Left colon (tissue), 2 donors: ENCODE results near the gene TAF11. TPM values are rescaled to one million over a fixed set of nuclear protein-coding genes. Genes with fewer than 3 reads are reported as not detected.
"Not testable (repeated sequence)": the region's sequence is repeated elsewhere in the genome, so short reads cannot be mapped to it uniquely, and the experiment has no call there.

Experiments used
- ATAC-seq: fragments of 200-7000 bp; cut with Tn5 transposase; one replicate; pipeline ENCODE4 v1.9.1; 2020; ENCODE audit warnings: mild to moderate bottlenecking, moderate library complexity
- DNase-seq, 2 donors: peaks; one replicate each; pipeline ENCODE4 v3.0.0-alpha.2; 2020
- intact Hi-C, 2 donors: fragments of 100-400 bp; cut with DNase I in 1 of 2; cut with micrococcal nuclease in 1 of 2; formaldehyde crosslinking; loops; one replicate each; pipeline versions ENCODE4 v1.11.2 to v1.14.0; 2022; cut with DNase I, micrococcal nuclease
- long read RNA-seq: library from polyadenylated mRNA; unstranded; transcript quantifications from one replicate; pipeline ENCODE4 v2.0.0, GENCODE V29; 2021
- total RNA-seq, 2 donors: library from RNA; stranded (reverse); fragmentation: NEBNext Ultra II Directional; extraction: Animal tissue kit (Norgen Biotek cat#: 25700); gene quantifications; one replicate each; pipeline ENCODE4 v1.2.1, GENCODE V29; 2021
- donor health status: DM: no; HTN: no; CAD: no.
- donor health status: DM: yes; HTN: yes; CAD: no.

The TAF11 gene, protein sequence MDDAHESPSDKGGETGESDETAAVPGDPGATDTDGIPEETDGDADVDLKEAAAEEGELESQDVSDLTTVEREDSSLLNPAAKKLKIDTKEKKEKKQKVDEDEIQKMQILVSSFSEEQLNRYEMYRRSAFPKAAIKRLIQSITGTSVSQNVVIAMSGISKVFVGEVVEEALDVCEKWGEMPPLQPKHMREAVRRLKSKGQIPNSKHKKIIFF
- total RNA-seq: 10 to 100 TPM; 21.6 to 25.0 TPM
- long read RNA-seq, transcript TAF11-201 (5 exons, 1,580 nt): major isoform, 36 of 42 reads
- long read RNA-seq, partial matches to known transcripts: 4 of 42 reads
- long read RNA-seq, other reads (novel, unspliced or antisense): 2 of 42 reads

DNA sequence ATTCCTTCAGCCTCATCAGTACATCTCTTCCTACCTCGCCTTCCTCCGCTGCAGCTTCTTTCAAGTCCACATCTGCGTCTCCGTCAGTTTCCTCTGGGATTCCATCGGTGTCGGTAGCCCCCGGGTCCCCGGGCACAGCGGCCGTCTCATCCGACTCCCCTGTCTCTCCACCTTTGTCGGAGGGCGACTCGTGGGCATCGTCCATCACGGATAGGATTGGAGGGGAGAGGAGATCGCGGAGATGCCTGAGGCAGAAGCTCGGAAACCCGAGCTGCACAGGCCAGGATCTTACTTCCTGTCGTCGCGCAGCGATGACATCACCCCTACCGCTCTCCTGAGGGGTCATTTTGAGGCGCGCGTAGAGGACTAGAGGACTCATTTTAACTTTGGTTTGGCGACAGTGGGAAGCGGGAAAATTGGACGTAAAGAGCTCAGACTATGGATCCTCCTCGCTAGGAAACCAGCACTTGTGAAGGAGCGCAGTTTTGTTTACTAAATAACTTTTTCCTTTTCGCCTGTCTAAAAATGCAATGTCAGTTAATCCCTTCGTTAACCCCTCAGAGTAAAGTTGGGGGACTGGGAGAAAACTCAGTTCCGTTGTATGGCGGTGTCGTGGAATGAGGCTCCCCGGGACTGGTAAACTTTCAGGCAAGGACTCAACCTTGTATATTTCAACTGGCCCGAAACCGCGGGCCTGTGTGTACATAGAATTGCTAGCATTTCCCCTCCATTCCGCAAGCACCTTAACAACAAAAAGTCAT lies at the start of gene TAF11:
Gene TAF11 (minus strand): TSS at position 290 of the 761 bp plus-strand sequence. CDS start 85 bp downstream, at position 205.
- intact Hi-C loops: no loop called here
- DNase-seq (peak; percentile 93 to 97), ATAC-seq (peak; percentile 83)

DNA sequence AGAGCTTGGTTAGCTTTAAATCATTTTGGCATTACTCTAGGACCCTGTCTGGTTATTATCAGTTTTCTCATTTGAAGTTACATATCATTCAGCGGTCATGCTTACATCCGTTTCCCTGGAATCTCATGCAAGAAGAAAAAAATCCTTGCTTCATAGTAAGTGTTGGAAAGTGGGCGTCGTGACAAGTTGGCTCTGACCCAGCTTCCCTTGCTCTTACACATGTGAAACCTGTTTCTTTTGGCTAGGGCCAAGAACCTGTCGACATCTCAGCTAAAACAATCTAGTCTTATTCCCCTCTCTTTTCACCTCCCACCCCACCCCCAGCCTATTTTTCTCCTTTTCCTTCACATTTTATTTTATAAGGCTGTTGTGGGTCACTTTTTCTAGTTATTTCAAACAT lies 46.7 kb upstream of the TAF11 start:
- ATAC-seq (no peak), DNase-seq (peak; percentile 25 to 52)
- intact Hi-C loops: no loop called here

- ATAC-seq, DNase-seq, intact Hi-C loops: not testable (repeated sequence)
Observed at GRCh38 chr6:34932202-34932601, 44.4 kb upstream of the TAF11 start.

- intact Hi-C loops: no loop called here
- DNase-seq (no peak), ATAC-seq (no peak)
Observed at GRCh38 chr6:34930221-34930620, 42.4 kb upstream of the TAF11 start.

- ATAC-seq: no peak
- intact Hi-C loops: no loop called here
Observed at GRCh38 chr6:34929241-34929978, 41.6 kb upstream of the TAF11 start.

DNA sequence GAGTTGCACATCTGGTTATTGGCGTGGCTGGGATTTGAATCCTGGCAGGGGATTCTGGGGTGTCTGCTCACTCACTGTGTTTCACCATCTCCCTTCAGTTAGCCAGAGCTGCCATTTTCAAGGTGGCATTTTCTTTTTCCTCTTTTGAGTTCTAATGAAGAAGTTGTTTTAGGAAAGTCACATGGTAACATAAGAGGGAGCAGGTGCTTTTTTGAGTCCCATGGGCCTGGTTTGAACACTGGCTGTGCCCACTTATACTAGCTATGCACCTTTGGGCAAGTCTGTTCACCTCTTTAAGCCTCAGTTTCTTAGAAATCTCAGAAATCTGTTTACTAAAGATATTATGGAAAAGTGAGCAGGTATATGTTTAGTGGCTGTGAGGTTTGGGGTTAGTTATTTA lies 40.9 kb upstream of the TAF11 start:
- DNase-seq (no peak), ATAC-seq (no peak)
- intact Hi-C loops: no loop called here

More at GRCh38 chr6:34929241-34929978, 41.6 kb upstream of the TAF11 start:
- no peak for DNase-seq

GRCh38 chr6:34928220-34928619 lies 40.4 kb upstream of the TAF11 start:
- no peak for ATAC-seq
- intact Hi-C loops: no loop called here
- DNase-seq: no peak

GRCh38 chr6:34926655-34927054 lies 38.8 kb upstream of the TAF11 start:
- DNase-seq (no peak), ATAC-seq (peak; percentile 27)
- intact Hi-C loops: no loop called here

DNA sequence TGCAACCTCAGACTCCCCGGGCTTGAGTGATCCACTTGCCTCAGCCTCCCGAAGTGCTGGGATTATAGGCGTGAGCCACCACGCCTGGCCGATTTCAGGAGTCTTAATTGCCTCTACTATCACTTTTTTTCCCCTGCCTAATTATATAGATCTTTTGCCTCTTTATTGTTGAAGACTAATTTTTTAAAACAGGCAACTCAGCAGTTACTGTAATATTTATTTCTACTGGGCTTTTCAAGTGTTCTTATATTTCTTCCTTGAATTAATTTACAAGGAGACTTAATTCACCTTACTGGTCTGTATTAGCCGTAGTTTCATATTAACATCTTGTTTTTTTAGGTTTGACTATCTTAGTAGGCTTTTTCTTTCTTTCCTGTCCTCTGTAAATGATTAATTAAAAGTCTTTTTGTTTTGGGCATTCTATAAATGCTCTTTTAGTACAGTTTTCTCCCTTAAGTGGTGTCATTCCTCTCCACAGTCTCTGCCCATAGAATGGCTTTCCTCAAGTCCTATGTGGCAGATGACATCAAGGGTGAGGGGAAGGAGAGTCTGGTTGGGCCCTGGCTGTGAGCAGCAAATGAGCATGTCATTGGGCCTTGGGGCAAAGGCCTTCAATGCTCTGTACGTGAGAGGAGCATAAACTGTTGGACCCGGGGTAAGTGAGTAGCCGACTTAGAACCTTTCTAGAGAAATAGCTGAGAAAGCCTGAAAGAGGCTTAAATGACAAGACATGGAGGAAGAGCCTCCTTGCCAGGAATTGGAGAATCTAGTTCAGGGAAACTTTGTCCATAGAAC lies 37.2 kb upstream of the TAF11 start:
- intact Hi-C loops: no loop called here
- ATAC-seq: no peak
- DNase-seq: no peak

- DNase-seq (no peak), ATAC-seq (peak; percentile 73)
- intact Hi-C loops: no loop called here
Observed at GRCh38 chr6:34922177-34922663, 34.4 kb upstream of the TAF11 start.

GRCh38 chr6:34920097-34920496 lies 32.3 kb upstream of the TAF11 start:
- DNase-seq (no peak), ATAC-seq (no peak)
- intact Hi-C loops: no loop called here

GRCh38 chr6:34919651-34920050 lies 31.8 kb upstream of the TAF11 start:
- intact Hi-C loops: no loop called here
- no peak for ATAC-seq
- DNase-seq: no peak

- ATAC-seq (no peak), DNase-seq (no peak)
- intact Hi-C loops: no loop called here
Observed at GRCh38 chr6:34917626-34918285, 29.9 kb upstream of the TAF11 start.

GRCh38 chr6:34916348-34916967 lies 28.6 kb upstream of the TAF11 start:
- intact Hi-C loops: no loop called here
- no peak for ATAC-seq
- no peak for DNase-seq

- no peak for ATAC-seq
- no peak for DNase-seq
- intact Hi-C loops: no loop called here
Observed at GRCh38 chr6:34914358-34914757, 26.5 kb upstream of the TAF11 start.

DNA sequence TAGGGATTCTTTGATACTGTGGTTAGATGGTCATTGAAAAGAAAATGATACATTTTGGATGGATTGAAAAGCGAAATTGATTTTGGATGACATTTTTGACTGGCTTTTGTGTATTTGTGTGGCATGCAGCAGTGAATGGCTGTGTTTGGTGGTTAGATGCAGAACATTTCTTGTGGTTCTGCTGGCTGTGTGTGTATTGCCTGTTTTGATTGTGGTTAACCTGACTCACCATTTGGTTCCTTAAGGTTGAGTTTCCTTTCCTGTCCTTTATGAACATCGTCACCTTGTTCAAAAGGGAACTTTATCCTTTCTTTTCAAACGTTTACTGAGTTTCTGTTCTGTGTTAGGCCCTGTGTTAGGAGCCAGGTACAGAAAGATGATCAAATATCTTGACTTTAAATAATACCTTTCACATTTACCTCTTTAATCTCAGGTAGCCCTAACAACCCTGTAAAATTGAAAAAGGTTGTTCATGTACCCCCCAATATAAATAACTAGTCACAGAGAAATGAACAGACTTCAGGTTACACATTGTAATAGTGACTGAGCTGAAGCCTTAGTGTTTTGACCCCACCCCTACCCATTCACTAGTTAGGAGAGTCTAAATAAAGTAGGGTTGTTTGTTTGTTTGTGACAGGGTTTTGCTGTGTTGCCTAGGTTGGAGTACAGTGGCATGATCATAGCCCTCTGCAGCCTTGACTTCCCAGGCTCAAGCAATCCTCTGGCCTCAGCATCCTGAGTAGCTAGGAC lies 25.0 kb upstream of the TAF11 start:
- ATAC-seq (no peak), DNase-seq (no peak)
- intact Hi-C loops: no loop called here

DNA sequence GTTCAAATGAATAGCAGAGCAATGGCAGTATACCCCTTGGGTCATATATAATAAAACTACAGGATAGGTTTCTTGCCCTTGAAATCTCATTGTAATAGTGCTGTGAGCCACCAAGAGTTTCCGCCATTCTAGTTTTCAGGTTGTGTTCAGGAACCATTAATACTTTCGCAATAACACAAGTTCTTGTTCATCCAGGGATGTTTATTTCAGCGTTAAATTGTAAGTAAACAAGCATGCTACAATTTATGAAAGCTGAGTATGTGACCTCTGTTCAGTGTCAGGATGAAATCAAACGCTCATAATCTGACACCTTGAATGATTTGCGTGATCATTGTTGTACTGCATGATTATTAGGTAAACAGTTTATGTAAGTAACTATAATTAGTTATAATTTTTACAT lies 24.0 kb upstream of the TAF11 start:
- ATAC-seq (no peak), DNase-seq (no peak)
- intact Hi-C loops: no loop called here
